Lung microvascular endothelial cell (primary cell): ENCODE results near the gene PXYLP1. TPM values are rescaled to one million over a fixed set of nuclear protein-coding genes. Genes with fewer than 3 reads are reported as not detected.
A peak's percentile ranks its signal among the peaks of the same experiment; 100 is the strongest.

Experiments
- DNase-seq, 2 donors: peaks; one replicate each; pipeline versions ENCODE4 v3.0.0 to v3.0.0-alpha.2; 2010; ENCODE audit warnings: low read depth in 2 of 2
- total RNA-seq: library from RNA; depleted of rRNA; stranded (reverse); fragments of >200 nt; gene quantifications from 2 replicates; pipeline ENCODE4 v1.2.1, GENCODE V29; 2014

Gene PXYLP1
- total RNA-seq, 1 donor from 2014 or later, result 0.40 TPM

DNA sequence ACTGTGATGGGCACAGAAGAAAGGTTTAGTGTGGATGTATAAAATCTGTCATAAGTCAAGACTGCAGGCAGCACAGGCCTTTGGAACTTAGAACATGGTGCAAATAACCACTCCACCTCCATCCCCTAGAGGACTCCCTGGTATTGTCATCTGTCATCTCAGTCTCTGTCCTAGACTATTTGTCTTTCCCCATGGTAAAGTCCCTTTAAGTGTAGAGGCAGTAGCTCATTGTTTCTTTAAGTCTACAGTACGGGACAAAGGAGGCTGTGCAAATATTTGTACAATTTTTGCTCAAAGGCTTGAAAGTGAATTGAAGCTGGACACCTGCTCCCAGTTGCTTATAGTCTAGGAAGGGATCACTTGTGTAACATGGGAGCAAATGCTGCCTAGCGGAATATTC lies 3.2 kb upstream of the PXYLP1 start:
- no peak for DNase-seq

DNA sequence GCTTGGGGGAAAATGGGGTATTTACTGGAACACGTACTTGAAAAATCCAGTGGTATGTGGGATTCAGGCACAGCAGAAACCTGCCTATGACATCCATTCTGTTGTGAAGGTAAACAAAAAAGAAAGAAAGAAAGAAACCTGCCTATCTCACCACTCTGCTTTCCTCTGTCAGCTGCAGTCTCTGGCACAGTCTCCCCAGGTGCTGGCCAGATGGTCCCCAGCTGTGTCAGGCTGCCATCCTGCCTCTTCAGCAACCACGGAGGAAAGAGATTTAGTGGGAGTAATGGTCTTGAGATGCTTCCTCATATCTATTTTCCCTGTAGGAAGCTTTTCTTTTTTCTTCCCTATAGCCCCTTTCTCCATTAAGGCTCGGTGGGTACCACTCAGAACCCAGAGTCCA lies 2.5 kb upstream of the PXYLP1 start:
- DNase-seq, result no peak

- no peak for DNase-seq
Measured at GRCh38 chr3:141230293-141230692, 1.3 kb upstream of the PXYLP1 start.

DNA sequence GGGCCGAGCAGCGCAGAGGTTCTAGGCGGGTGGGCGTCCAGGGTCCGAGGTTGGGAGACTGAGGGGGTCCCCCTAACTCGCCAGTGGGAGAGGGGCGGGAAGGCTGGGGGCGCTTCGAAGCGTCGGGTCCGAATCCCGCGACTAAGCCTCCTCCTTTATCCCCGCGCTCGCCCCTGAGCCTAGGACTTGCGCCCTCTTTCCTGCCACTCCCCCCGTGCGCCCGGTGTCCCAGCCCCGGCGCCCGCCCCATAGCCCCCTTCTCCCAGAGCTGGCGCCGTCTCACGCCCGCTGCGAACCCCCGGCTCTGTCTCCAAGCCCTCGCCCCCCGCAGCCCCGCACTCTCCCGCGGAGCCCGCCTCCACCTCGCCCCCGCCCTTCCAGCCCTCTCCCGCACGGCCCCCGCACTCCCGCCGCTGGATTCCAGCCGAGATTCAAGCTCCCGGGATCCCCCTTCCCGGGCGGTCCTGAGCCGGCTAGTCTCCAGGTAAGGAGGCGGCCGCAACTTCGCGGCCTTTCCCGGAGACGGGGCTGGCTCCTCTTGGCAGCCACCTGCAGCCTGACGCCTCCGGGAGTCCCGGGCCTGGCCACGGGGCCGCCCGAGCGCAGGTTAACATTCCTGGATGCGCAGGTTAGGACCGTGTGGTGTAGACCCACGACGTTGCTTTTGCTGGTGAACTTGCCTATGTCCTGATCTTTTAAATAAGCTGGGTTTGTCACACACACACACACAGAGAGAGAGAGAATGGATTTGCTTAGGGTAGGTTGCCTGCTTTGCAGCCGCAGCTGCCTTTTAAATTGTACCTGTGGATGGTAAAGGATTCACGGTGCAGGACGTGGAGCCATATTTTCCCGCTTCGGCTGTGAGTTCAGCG lies 563 bp downstream of the PXYLP1 start:
- DNase-seq, result no peak

- no peak for DNase-seq
Measured at GRCh38 chr3:141233457-141234161, 2.0 kb downstream of the PXYLP1 start.

- no peak for DNase-seq
Measured at GRCh38 chr3:141234283-141234682, 2.7 kb downstream of the PXYLP1 start.

DNA sequence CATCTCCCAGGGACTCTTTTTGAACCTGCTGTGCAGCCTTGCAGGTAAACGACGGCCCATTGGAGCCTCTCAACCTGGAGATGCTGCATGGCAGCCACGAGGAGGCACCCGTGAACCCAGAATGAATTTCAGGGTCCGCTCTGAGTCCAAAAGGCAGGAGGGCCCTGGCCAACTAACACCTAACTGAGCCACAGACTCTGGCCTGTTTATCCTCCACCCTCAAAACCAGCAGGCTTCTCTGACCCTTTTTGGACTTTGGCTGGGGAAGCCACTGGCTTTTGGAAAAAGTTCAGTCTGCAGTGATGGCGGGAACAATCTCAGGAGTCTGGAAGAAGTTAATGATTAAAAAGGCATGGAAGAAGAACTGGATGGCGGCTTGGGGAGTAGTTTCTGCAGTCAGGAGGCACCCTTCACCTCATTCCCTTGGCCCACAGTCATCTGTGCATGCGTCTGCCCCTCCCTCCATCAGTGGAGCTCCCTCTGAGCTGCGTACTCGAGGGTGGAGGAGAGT lies 4.1 kb downstream of the PXYLP1 start:
- DNase-seq, result no peak

DNA sequence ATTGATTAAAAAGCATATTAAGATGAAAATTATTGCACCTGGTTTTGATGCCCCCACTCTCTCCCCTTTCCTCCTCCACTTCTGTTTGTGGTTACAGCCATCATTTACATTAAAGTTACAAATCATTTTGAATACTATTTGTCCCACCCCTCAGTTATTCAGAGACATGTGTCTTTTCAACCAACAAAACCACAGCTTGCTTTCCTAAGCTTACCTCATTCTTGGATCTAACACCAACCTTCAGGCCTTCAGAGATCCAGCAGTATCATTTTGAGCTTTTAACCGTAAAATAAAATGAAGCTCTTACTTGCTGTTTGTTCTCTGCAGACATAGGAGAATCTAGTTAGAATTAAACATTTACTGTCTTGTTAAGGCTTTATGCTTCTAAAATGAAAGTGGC lies 4.7 kb downstream of the PXYLP1 start:
- no peak for DNase-seq

DNA sequence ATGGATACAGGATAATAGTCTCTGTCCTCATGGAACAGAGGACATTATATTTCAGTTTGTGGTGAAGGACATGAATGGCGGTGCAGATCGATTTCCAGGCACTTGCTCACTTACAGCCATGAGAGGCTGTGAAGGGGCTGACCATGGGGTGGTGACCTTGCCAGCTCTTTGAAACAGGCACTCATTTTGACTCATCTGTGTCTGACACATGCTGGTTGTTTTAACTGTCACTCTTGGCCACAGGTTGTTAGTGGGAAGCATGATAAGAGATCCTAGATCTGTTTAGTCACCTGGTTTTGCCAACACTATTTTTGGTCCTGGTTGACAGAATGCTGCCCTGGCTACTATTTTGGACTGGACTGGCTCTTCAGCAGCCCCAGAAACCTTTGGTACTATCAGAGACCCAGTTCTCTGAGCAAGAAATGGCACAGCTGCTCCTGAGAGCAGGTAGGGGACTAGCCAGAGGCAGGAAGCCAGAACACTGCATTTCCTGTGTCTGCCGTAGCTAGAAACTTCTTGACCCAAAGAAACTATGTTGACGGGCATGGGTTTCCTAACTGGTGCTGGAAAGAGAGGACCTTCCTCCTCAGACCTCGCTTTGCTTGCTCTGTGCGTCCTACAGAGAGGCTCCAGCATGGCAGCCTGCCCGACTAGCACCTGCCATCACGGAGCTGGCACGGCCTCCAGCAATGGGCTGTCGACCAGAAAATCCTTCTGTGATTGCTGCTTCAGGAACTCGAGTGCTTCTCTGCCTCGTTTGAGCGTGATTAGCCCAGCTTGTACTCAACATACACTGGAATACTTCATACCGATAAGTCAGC lies 6.3 kb downstream of the PXYLP1 start:
- no peak for DNase-seq

DNA sequence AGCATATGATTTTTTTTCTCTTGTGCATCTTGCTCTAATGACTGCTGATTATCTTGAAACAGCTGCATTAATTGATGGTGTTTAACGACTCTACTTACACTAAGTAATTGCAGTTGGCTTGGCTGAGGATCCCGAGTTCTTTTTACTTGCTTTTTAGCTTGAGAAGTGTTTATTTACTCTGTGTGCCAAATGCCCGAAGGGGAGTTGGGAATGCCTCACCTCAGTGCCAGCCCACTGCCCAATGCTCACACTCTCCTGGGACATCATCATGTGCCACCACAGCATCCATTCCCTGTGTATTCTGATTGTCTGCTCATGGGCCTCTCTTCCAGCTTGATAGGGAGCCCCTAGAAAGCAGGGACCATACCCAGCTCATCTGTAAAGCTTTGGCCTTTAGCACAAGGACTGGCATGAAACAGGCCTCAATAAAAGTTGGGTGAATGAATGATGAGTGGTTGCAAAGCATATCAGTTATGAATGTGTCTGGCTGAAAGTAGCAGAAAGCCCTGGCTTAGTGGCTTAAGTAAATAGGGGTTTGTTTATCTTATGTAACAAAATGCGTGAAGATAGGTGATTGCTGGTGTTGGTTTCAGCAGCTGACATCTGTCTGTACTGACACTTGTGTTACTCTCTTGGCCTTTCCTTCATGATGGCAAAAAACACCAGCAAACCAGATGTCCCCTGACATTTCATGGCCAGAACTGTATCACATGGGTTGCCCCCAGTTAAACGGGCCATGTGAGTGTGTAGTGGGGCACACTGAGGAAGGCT lies 8.1 kb downstream of the PXYLP1 start:
- DNase-seq, result no peak

DNA sequence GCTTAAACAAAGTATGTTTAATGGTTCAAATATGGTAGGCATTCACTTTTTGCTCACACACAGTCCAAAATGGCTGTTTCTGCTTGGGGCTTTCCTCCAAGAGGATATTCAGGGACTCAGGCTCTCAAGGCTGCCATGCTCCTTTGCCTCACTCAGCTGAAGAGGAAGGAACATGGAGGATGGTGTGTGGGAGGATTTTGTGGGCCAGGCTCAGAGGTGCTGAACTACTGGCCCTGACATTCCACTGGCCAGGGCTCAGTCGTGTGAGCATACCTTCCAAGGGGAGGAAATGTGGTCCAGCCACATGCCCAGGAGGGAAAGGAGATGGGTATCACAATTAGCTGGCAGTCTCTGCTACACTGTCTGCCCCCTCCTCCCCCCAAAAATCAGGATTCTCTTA lies 8.7 kb downstream of the PXYLP1 start:
- DNase-seq, result no peak

GRCh38 chr3:141240687-141241615 lies 9.3 kb downstream of the PXYLP1 start:
- DNase-seq, result no peak

DNA sequence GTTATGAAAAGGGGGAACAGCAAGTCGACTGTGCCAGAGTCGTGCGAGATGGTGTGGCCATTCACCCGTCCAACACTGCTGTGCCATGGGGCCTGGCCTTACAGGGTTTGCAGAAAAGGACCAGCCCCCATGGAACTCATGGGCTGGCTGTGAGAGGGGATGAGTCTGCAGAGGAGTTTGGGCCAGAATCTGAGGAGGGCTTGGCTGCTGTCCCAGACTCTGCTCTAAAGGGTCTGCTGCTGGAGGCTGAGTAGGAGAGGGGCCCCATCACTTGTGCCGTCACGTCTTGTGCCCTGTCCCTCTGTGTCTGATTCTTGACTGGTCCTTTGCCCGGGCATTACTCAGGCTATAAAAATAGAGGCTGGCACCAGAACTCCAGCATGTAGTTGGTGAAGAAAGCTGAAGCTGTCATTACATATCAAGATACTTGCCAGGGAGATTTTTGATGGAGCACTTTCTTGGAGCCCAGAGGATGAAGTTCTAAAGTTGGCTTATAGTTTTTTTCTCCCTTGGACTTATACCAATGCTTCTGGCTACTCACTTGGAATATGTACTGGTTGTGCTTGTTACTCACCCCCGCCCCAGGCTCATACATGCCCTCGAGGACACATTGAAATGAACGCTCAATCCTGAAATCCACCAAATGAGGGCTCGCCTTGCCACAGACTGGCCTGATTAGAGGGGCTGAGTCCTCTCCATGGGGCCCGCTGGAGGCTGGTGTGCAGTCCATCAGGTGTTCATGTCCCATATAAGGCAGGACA lies 10.2 kb downstream of the PXYLP1 start:
- no peak for DNase-seq

DNA sequence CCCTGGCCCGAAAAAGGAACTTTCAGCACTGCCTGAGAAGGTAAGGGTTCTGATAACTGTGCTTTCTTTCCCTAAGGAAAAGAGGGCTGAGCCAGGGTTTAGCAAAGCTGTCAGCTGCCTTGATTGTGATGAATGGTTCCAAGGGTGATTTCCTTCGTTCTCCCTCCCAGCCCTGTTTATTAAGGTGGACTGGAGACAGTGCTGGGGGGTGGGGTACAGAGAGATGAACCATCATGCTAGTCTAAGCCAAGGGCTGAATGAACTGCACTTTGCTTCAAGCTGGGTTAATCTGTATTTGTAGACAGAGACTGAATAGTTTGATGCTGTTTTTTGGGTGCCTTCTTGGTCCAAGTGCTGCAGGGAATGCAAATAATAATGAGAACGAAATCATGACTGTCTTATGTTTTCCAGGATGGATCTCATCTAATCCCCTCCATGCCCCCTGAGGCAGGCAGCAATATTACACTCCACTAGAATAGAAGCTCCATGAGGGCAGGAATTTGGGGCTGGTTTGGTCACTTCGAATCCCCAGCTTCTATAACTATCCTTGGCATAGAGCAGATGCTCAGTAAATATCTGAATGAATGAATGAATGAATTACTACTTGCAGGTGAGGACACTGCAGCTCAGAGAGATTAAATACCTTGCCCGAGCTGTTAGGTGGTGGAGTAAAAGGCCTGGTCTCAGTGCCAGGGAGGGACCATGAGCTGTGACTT lies 10.9 kb downstream of the PXYLP1 start:
- peak in 1 of 2 donors; percentile 49 for DNase-seq

GRCh38 chr3:141243271-141243707 lies 11.7 kb downstream of the PXYLP1 start:
- DNase-seq, result peak in 1 of 2 donors; percentile 73

DNA sequence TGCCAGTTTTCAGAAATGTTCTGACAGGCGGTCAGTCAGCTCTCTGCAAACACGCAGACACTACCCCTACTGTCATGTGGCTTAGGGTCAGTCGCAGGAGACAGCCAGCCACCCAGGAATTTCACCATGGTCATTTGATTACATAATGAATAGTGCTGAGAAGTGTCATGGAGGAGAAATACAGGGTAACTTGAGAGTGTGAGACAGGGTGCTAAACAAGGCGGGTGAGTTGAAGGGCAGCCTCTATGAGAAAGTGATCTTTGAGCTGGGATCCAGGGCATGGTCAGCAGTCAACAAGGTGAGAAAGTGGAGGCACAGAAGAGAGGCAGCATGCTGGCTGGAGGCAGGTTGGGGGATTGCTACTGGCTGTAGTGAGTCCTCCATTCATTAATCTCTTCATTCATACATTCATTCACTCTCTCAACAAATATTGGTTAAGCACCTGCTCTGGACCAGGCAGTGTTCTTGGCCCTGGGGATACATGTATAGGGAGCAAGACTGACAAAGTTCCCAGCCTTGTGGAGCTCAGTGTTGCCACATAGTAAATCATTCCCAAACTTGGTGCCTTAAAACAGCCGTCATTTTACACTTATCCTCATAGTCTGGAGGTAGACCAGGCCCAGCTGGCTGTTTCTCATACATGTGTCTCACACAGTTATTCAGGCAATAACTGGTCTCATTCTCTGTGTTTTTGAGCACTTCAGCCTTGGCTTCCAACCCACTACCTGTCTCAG lies 14.8 kb downstream of the PXYLP1 start:
- DNase-seq, result no peak

- DNase-seq, result no peak
Measured at GRCh38 chr3:141246958-141247301, 15.3 kb downstream of the PXYLP1 start.

GRCh38 chr3:141248064-141248463 lies 16.4 kb downstream of the PXYLP1 start:
- no peak for DNase-seq
